Tibial nerve (tissue), 4 donors: Measurements from ENCODE around the gene MORN1. TPM values are rescaled to one million over a fixed set of nuclear protein-coding genes. Genes with fewer than 3 reads are reported as not detected.
A peak's percentile ranks its signal among the peaks of the same experiment; 100 is the strongest.

ENCODE experiments used
- DNase-seq, 2 donors: peaks; one replicate each; pipeline ENCODE4 v3.0.0-alpha.2; 2019; ENCODE audit warnings: low spot score in 2 of 2
- H3K27ac ChIP-seq, 4 donors: fragments of 200-600 bp; sonication (generic) in 3 of 4; one replicate each; pipeline ENCODE4 v1.5.1; 2017 to 2019; ENCODE audit warnings: mild to moderate bottlenecking in 1 of 4
- H3K27me3 ChIP-seq, 2 donors: fragments of 200-600 bp; sonication (generic) in 1 of 2; one replicate each; pipeline versions ENCODE4 v1.5.1 to v1.6.0; 2017 to 2019
- H3K36me3 ChIP-seq, 3 donors: fragments of 200-600 bp; sonication (generic); one replicate each; pipeline ENCODE4 v1.5.1; 2018 to 2019
- H3K4me1 ChIP-seq, 4 donors: fragments of 200-600 bp; sonication (generic) in 3 of 4; one replicate each; pipeline ENCODE4 v1.5.1; 2017 to 2019
- H3K4me3 ChIP-seq, 4 donors: fragments of 200-600 bp; sonication (generic) in 3 of 4; one replicate each; pipeline ENCODE4 v1.5.1; 2017 to 2019; ENCODE audit warnings: mild to moderate bottlenecking in 1 of 4, moderate library complexity in 1 of 4
- H3K9me3 ChIP-seq, 4 donors: fragments of 200-600 bp; sonication (generic) in 3 of 4; one replicate each; pipeline ENCODE4 v1.5.1; 2017 to 2019
- CTCF ChIP-seq, 5 experiments: fragments of 200-600 bp in 3 of 5; fragments of 450-650 bp in 2 of 5; sonication (generic) in 3 of 5; IDR thresholded peaks; one replicate each; pipeline ENCODE4 v1.5.1; 2016 to 2019; ENCODE audit warnings: antibody characterized with exemption in 5 of 5, mild to moderate bottlenecking in 3 of 5, moderate library complexity in 2 of 5
- EP300 ChIP-seq, 2 donors: sonication (generic); formaldehyde crosslinking; IDR thresholded peaks; one replicate each; pipeline ENCODE4 v1.6.1; 2017; ENCODE audit warnings: antibody characterized with exemption in 2 of 2, mild to moderate bottlenecking in 1 of 2
- POLR2A ChIP-seq, 2 donors: fragments of 450-650 bp; IDR thresholded peaks; one replicate each; pipeline ENCODE4 v1.6.1; 2017; ENCODE audit warnings: antibody characterized with exemption in 2 of 2, mild to moderate bottlenecking in 2 of 2, moderate library complexity in 2 of 2
- WGBS, 2 donors: methylation state at CpG; one replicate each; pipeline ENCODE4 v1.1.5; 2018; 5-methylcytosine and 5-hydroxymethylcytosine counted together
- total RNA-seq, 4 donors: library from RNA; depleted of rRNA; stranded (reverse); fragments of >200 nt; gene quantifications; one replicate each; pipeline ENCODE4 v1.1.0, GENCODE V29; 2016

MORN1 gene
- total RNA-seq, 4 donors from 2014 or later: 8.7 to 21.9 (median 16.1) TPM

GRCh38 chr1:2302292-2302925, 88.9 kb downstream of the MORN1 start:
- Histone ChIP-seq H3K4me3 (no peak overlapping the region), H3K36me3 (peaks cover 3 to 50% (median 25%) of the 10 kb centered on the region in 3 donors), H3K9me3 (no peaks in the 10 kb centered on the region), H3K27me3 (no peaks in the 10 kb centered on the region), H3K27ac (peak overlapping the region in 1 of 4 donors; percentile 79), H3K4me1 (peaks cover 3 to 66% (median 42%) of the 10 kb centered on the region in 4 donors)
- no peak for DNase-seq
- TF ChIP-seq CTCF (IDR thresholded peaks at IDR 0.05): no peak
- no peak for TF ChIP-seq EP300 (IDR thresholded peaks at IDR 0.05)
- TF ChIP-seq POLR2A (IDR thresholded peaks at IDR 0.05): no peak
- 66 to 68% methylated on average over 22 to 24 of the region's 24 CpGs for WGBS, 2 donors

- Histone ChIP-seq H3K4me1 (peaks cover 3 to 72% (median 43%) of the 10 kb centered on the region in 4 donors), H3K36me3 (peaks cover 3 to 43% (median 19%) of the 10 kb centered on the region in 3 donors), H3K9me3 (no peaks in the 10 kb centered on the region), H3K4me3 (no peak overlapping the region), H3K27ac (peak overlapping the region in 3 of 4 donors; percentile 73 to 84 (median 79)), H3K27me3 (no peaks in the 10 kb centered on the region)
- DNase-seq: no peak
- WGBS, 2 donors: 76 to 81% methylated on average over 8 to 14 of the region's 17 CpGs
- TF ChIP-seq EP300 (IDR thresholded peaks at IDR 0.05): no peak
- no peak for TF ChIP-seq CTCF (IDR thresholded peaks at IDR 0.05)
- TF ChIP-seq POLR2A (IDR thresholded peaks at IDR 0.05): no peak
Observed at GRCh38 chr1:2301607-2302291, 89.6 kb downstream of the MORN1 start.

GRCh38 chr1:2300851-2301606, 90.3 kb downstream of the MORN1 start:
- Histone ChIP-seq H3K27me3 (no peaks in the 10 kb centered on the region), H3K9me3 (no peaks in the 10 kb centered on the region), H3K4me3 (peak overlapping the region; percentile 2 to 35 (median 17)), H3K36me3 (peaks cover under 1 to 36% (median 12%) of the 10 kb centered on the region in 3 donors), H3K27ac (peak overlapping the region in 3 of 4 donors; percentile 73 to 84 (median 79)), H3K4me1 (peaks cover 3 to 80% (median 47%) of the 10 kb centered on the region in 4 donors)
- WGBS, 2 donors: 21 to 39% methylated on average over 22 to 32 of the region's 37 CpGs
- DNase-seq: peak; percentile 70 to 82
- TF ChIP-seq EP300 (IDR thresholded peaks at IDR 0.05): peak; percentile 36 to 75
- TF ChIP-seq CTCF (IDR thresholded peaks at IDR 0.05): peak in 1 of 5 experiments; percentile 9
- TF ChIP-seq POLR2A (IDR thresholded peaks at IDR 0.05): no peak

- Histone ChIP-seq H3K27ac (peak overlapping the region in 3 of 4 donors; percentile 73 to 84 (median 79)), H3K4me1 (peaks cover 3 to 87% (median 47%) of the 10 kb centered on the region in 4 donors), H3K27me3 (no peaks in the 10 kb centered on the region), H3K9me3 (no peaks in the 10 kb centered on the region), H3K4me3 (peak overlapping the region; percentile 2 to 35 (median 17)), H3K36me3 (peaks cover 0 to 27% (median 7%) of the 10 kb centered on the region in 3 donors)
- 57 to 62% methylated on average over 18 to 27 of the region's 32 CpGs for WGBS, 2 donors
- TF ChIP-seq POLR2A (IDR thresholded peaks at IDR 0.05) (no peak), EP300 (IDR thresholded peaks at IDR 0.05) (no peak), CTCF (IDR thresholded peaks at IDR 0.05) (no peak)
- no peak for DNase-seq
Observed at GRCh38 chr1:2300004-2300771, 91.2 kb downstream of the MORN1 start.
